K562 (cell line): ENCODE data around the gene BRF1.
"Not testable (repeated sequence)": the region's sequence is repeated elsewhere in the genome, so short reads cannot be mapped to it uniquely, and the experiment has no call there.

ENCODE experiments used
- EZH2 ChIP-seq: IDR thresholded peaks from 2 replicates; pipeline ENCODE4 v1.6.1; 2012; ENCODE audit warnings: low read depth, mild to moderate bottlenecking, inconsistent platforms, low read length, borderline replicate concordance
- GABPB1 ChIP-seq: sonication (generic); formaldehyde crosslinking; IDR thresholded peaks from 2 replicates; pipeline ENCODE4 v1.8.0; 2022; ENCODE audit warnings: mild to moderate bottlenecking, missing genetic modification reagents
- HES1 ChIP-seq: fragments of 450-650 bp; IDR thresholded peaks from 2 replicates; pipeline ENCODE4 v1.6.1; 2016; ENCODE audit warnings: low read depth, mild to moderate bottlenecking, moderate library complexity
- SRSF7 ChIP-seq: fragments of 200-400 bp; formaldehyde crosslinking; optimal IDR thresholded peaks from 2 replicates; pipeline ENCODE3; 2017; ENCODE audit warnings: mild to moderate bottlenecking, low read depth, low read length

- not testable (repeated sequence) for TF ChIP-seq GABPB1 (CRISPR knock-in tag); EZH2; HES1; SRSF7
Observed at GRCh38 chr14:105277448-105277847, 23.4 kb downstream of the BRF1 start.
